ENCODE measurements around the gene PPTC7.
"Not testable (repeated sequence)": the region's sequence is repeated elsewhere in the genome, so short reads cannot be mapped to it uniquely, and the experiment has no call there.

The PPTC7 gene

DNA sequence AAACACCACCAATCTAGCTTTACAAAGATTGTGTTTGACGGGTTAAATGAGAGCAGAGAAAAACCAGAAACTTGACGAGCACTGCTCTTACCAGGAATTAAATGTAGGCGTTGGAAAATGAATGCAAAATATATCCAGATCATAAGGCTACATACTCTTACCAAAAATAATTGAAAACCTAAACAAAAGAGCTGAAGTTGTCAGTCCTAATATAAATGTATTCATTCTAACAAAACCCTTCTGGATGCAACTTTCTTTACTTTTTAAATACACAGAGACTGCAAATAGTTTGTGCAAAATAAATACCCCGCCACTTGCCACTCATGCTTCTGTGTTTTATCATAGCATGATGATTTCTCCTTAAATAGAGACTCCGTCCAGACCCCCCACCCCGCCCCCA, 48.3 kb downstream of the PPTC7 start:
- no peak for DNase-seq

DNA sequence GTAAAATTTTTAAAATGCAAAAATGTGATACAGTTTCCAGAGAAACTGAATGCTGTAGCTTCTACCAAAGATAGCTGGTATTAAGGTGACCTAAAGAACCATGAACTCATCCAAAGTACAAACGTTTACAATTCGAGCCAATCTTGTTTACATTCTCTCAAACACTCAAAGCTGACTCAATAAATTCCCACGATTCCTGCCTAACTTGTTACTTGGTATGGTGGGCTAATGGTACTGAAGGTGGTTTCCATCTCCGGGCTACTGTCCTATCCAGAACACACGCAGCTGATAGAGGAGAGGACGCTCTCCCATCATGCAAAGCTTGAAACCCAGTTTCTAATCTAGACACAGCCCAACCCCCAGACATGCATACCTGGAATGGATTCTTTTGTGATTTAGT, 49.5 kb downstream of the PPTC7 start:
- no peak for DNase-seq

DNA sequence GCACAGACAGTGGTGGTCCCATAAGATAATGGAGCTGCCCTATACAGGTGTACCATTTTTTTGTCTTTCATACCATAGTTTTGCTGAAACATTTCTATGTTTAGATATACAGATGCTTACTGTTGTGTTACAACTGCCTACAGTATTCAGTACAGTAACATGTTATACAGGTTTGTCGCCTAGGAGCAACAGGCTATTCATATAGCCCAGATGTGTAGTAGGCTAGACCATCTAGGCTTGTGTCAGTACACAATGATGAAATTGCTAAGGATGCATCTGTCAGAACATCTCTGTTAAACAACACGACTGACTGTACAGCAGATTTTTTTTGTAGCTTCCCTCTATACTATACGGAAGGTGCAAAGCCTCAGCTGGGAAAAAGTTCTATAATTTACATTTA, 50.5 kb downstream of the PPTC7 start:
- DNase-seq, result no peak

DNA sequence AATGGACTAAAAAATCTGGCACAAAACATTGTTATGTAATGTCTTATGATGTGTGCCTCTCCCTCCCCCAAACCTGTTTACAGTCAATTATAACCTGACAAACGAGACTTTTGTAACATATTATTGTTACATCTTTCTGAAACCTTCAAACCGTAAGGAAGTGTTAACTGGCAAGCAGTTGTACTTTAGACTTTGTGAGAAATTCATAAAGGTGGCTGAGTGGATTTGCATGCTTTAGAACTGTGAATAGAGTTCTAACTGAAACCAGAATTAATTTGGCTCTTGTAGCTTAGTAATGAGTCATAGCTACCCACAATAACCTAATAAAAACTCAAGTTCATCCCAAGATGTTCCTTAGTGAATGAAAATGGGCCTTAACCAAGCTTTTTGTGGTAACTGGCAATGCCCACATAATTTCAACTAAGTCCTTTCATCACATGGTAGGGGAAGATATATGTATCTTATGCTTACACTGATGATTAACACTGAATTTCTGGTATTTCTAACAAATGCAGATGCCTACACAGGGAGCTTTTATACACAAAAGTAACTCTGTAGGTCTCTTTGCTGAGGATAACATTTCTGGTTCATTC, 51.3 kb downstream of the PPTC7 start:
- DNase-seq, result no peak

DNA sequence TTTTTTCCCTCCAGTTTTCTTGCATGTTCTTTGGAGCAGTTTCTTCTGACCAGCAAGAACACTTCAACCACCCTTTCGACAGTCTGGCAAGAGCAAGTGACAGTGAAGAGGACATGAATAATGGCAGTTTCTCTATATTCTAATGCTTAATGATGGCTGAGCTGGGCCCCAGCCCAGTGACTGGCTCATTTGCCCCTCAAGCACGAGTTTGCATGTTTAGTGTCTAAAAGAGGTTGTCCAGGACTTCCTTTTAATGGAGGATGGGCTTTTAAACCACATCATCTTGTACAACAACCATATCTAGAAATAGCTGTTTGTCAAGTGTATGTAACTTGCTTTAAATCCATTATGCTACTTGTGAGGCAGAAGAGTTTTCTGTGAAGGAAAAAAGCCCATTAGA, 52.6 kb downstream of the PPTC7 start:
- no peak for DNase-seq

DNA sequence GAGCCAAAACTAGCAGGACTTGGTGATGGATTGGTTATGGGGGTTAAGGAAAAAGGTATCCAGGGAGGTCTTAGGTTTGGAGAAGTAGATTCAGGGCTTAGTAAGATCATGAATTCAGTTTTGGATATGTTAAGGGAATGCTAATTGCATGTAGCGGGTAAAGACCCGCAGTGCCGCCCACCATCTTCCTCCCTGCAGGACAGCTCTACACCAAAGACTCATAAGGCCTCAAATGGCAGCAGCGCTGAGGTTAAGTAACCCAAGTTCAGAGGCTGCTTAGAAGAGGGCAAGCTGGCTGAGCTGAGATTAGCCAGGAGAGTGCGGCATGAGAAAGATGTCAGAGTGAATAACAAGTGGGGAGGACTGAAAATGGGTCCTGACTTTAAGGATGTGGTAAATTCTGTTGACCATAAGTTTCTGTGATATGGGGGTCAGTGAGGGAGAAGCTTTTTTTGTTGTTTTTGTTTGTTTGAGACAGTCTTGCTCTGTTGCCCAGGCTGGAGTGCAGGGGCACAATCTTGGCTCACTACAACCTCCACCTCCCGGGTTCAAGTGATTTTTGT, 54.8 kb downstream of the PPTC7 start:
- no peak for DNase-seq

DNA sequence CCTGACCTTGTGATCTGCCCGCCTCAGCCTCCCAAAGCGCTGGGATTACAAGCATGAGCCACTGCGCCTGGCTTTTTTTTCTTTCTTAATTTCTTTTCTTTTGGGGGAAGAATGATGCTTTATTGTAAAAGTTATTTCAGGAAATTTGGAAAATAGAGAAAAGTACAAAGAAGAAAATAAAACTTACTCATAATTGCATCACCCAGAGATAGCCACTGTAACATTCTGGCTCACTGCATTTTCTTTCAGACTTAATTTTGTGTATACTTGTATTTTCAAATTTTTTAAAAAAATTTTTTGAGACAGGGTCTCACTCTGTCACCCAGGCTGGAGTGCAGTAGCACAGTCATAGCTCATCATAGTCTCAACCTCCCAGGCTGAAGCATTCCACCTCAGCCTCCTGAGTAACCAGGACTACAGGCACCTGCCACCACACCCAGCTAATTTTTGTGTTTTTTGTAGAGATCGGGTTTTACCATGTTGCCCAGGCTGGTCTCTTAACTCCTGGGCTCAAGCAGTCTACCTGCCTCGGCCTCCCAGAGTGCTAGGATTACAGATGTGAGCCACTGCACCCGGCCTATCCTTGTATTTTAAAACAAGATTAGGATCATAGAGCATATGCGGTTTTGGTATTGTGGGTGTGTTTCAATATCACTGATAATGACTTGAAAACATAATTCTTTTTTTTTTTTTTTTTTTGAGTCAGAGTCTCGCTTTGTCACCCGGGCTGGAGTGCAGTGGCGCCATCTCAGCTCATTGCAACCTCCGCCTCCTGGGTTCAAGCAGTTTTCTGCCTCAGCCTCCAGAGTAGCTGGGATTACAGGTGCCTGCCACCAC, 62.0 kb downstream of the PPTC7 start:
- DNase-seq, result peak in 1 of 2 donors; percentile 13

DNA sequence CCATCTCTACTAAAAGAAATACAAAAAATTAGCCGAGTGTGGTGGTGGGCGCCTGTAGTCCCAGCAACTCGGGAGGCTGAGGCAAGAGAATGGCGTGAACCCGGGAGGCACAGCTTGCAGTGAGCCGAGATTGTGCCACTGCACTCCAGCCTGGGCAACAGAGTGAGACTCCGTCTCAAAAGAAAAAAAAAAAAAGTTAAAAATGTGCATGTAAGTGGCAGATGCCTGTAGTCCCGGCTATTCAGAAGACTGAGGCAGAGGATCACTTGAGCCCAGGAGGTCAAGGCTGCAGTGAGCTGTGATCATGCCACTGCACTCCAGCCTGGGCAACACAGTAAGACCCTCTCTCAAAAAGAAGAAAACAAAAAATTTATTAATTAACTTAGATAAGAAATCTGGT, 65.1 kb downstream of the PPTC7 start:
- not testable (repeated sequence) for DNase-seq

DNA sequence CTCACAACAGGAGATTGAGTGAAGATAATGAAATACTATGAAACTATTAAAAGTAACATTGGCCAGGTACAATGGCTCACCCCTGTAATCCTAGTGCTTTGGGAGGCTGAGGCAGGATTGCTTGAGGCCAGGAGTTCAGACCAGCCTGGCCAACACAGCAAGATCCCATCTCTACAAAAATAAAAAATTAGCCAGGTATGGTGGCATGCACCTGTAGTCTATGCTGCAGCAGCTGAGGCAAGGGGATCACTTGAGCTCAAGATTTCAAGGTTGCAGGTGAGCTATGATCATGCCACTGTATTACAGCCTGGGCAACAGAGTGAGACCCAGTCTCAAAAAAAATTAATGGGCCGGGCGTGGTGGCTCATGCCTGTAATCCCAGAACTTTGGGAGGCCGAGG, 66.1 kb downstream of the PPTC7 start:
- no peak for DNase-seq

DNA sequence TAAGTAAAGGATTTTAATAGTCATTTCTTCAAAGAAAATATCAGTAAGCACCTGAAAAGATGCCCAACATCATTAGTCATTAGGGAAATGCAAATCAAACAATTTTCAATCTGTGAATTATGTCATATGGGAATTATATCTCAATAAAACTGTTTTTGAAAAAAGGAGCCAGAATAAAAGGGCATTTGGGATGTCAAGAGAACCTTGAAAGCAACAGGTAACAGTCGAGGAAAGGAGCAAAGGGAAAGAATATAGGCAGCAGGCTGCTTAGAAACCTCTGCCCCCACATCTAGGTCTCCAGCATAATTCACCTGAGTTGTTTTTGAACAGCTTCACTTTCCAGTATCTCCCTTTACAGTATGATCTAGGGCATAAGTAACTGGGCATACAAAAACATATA, 68.8 kb downstream of the PPTC7 start:
- DNase-seq, result no peak

DNA sequence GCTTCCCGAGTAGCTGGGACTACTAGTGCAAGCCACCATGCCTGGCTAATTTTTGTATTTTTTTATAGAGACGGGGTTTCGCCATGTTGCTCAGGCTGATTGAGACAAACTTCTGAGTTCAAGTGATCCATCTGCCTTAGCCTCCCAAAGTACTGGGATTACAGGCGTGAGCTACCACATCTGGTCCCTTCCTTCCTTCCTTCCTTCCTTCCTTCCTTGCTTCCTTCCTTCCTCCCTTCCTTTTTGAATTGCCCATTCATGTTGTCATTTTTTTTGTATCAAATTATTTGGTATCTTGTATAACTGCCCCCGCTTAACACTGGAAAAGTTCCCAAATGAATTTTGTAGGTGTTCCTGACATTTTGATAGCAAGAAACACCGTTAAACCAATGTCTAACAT, 69.3 kb downstream of the PPTC7 start:
- DNase-seq, result no peak

DNA sequence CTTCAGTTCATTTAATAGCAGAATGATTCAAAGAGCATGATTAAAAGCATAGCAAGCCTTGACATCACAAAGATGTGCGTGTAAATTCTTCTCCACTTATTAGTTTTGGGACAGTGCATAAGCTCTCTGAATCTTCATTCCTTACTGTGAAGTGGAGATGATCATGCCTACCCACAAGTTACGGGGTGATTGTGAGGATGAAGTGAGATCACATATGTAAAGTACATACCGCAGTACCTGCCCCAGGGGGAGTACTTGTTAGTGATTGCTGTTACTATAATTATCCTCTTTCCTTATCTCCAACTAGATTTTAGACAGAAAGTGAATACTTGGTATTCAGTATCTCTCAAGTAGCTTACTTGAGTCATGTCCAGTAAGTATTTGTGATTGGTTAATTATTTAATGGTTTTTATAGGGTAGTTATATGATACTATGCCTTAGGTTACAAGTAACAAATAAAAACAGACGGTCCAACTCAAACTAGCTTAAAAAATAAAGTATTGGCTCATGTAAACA, 75.0 kb downstream of the PPTC7 start:
- DNase-seq, result no peak

DNA sequence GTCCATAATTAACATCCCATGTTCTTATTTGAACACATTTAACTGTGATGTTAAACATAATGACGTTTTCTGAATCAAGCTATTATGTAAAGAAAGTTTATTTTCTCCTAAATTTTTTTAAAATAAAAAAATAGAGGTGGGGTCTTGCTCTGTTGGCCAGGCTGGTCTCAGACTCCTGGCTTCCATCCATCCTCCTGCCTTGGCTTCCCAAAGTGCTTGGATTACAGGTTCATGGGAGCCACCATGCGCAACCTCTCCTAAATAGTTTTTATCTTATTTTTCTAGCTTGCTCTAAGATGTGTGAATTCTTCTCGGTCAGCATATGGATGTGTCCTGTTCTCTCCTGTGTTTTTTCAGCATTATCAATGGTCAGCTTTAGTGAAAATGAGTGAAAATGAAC, 77.8 kb downstream of the PPTC7 start:
- DNase-seq, result no peak

DNA sequence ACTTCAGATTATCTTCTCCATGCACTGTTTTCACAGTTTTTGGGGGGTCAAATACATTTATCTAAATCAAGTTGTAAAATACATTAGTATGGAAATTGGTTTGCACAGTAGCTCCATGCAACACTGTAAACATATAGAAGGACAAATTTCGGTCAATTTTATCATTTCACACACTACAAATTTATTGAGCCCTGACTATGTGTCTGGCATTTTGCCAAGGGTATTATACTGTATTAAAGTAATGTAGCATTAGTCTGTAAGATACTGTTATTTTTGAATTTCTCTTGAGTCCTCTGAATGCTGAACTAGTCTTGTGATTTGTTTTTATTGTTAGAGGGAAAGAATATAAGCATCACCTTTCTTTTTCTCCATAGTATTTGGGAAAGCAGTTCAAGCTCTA, 79.7 kb downstream of the PPTC7 start:
- DNase-seq, result no peak

DNA sequence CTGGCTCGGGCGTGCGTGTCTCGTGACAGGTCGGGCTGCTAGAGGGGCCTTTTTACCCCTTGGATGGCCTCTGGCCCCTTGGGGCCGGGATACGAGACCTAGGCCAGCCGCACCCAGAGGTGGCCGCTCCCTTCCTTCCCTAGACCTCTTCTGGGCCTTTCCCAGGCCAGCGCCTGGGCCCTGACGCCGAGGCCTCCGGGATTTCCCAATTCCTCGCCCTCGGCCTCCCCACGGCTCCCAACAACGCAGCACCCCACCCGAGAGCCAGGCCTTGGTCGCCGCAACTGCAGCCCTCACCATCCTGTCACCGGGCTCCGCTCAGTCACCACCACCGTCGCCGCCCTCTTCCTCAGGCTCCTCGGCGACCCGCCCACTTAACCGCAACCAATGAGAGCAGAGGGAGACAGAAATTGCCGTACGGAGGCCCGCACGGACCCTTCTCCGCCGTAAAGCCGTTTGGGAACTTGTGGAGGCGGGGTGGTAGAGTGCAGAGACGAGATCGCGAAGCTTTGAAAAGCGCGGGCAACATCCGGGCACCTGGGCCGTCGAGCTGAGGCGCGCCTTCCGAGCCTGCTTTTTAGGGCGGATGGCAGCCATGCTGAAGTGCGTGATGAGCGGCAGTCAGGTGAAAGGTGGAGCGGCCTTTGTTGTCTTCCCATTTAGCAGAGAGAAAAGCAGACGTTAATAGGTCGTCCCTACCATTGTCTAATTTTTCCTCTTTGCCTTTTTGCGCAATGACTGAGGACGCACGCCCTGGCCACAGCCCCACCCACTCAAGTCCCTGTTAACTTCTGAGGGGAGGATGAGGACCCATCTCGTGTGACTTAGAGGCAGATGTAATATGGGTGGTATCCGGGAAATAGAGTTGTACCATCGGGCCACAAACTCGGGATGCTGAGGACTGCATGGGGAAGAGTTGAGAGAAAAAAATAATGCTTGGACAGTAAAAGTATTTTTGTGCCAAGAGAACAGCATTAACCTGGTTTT, 81.1 kb downstream of the PPTC7 start, which contains the start of the genes RAD9B and VPS29:
TSS of gene RAD9B (plus strand) at position 580 of the 987 bp plus-strand sequence. CDS start at position 587, 7 bp downstream.
TSS of gene VPS29 (minus strand) at position 360 of the 987 bp plus-strand sequence. CDS start at position 300, 60 bp downstream.
- peak; percentile 99 for DNase-seq

DNA sequence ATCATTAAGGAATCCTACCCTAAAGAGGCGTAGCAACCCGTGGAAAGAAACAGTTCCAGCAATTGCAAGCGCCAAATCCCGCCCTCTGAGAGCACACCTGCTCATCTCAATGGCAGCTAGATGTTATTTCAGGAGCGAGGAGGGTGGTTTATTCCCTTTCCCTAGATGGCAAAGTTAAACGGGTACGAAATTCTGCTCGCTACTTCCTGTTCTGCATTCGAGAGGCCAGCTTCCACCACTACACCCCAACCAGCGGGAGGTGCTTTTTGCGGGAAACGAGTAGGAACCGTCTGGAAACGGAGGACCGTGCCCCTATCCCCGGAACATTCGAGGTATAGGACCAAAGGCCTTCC, 81.7 kb downstream of the PPTC7 start:
- peak in 1 of 2 donors; percentile 13 for DNase-seq

DNA sequence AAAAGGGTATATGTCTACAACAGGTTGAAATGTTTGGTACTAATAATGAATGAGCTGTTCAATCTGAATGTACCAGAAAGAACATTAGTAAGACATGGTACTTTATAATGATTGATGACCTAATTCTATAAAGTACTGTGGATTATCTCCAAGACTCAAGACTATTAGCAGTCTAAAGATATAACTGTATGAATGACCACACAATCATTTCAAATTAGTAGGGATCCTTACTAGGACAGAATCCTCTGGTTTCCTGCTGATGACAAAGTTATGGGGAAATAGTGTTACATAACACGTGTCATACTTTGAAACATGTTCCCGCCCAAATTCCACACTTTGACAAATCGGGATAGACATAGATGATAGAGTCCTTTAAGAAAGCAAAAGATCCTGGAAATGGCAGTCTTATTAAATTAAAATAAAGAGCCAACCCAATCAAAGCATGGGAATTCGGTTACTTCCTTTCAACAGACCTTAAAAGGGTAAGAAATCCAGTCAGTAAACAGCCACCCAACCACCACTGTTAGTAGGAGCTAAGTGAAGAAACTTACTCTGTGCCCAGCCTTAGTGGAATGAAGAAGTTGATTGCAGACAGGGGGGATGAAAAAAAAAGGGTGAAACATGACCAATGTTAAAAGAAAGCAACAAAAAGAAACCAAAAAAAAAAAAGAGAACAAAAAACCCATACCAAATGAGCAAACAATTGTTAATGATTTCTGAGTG, 84.0 kb downstream of the PPTC7 start:
- no peak for DNase-seq
